ENCODE results near the gene COL2A1.

Gene COL2A1

GRCh38 chr12:47975816-47976215 lies 28.5 kb downstream of the COL2A1 start (continued):
- TF ChIP-seq ZBTB10 (tag by site-specific recombination; IDR thresholded peaks at IDR 0.05) (no peak), ZXDB (tag by site-specific recombination; IDR thresholded peaks at IDR 0.05) (no peak)

- Histone ChIP-seq H3K9me3 (ENCODE audit: control insufficient read depth, insufficient read depth, low read depth, low read length) (no peaks in the 10 kb centered on the region), H3K4me3 (ENCODE audit: low read depth, low read length) (no peak overlapping the region), H3K4me1 (ENCODE audit: control insufficient read depth, insufficient read depth, low read length) (no peaks in the 10 kb centered on the region), H3K27ac (ENCODE audit: extremely low read depth, low read depth, low read length) (no peak overlapping the region), H3K36me3 (ENCODE audit: control insufficient read depth in 2 of 2, insufficient read depth in 1 of 2, low read length in 2 of 2) (peaks cover 0 to 50% of the 10 kb centered on the region in 2 experiments; a peak in 1 of 3 replicates)
- CTCF ChIA-PET: interaction anchor here (0.8 kb wide), 1 partner anchor 12 kb away, joined by 3 read pairs; the partner anchor contains the start of gene TMEM106C
- TF ChIP-seq INSM2 (tag by site-specific recombination; IDR thresholded peaks at IDR 0.05) (no peak), ZNF791 (tag by site-specific recombination; IDR thresholded peaks at IDR 0.05) (no peak), ZBTB26 (tag by site-specific recombination; optimal IDR thresholded peaks at IDR 0.05) (no peak), ZNF473 (tag by site-specific recombination; IDR thresholded peaks at IDR 0.05) (no peak), ZNF114 (tag by site-specific recombination; IDR thresholded peaks at IDR 0.05) (no peak), ZBTB21 (tag by site-specific recombination; IDR thresholded peaks at IDR 0.05) (no peak), OSR2 (tag by site-specific recombination; IDR thresholded peaks at IDR 0.05) (no peak), ZIC2 (tag by site-specific recombination; IDR thresholded peaks at IDR 0.05) (no peak), ZNF350 (tag by site-specific recombination; IDR thresholded peaks at IDR 0.05) (no peak), ZBTB17 (tag by site-specific recombination; IDR thresholded peaks at IDR 0.05) (no peak), ZNF654 (tag by site-specific recombination; IDR thresholded peaks at IDR 0.05; ENCODE audit: low read depth) (no peak), ZNF266 (tag by site-specific recombination; IDR thresholded peaks at IDR 0.05; ENCODE audit: low read depth) (no peak), ZNF701 (tag by site-specific recombination; IDR thresholded peaks at IDR 0.05) (no peak), ZNF843 (tag by site-specific recombination; IDR thresholded peaks at IDR 0.05) (no peak), KLF17 (tag by site-specific recombination; IDR thresholded peaks at IDR 0.05) (no peak), ZNF521 (tag by site-specific recombination; IDR thresholded peaks at IDR 0.05) (no peak)
- POLR2A ChIA-PET: interaction anchor here (0.9 kb wide), 1 partner anchor 70 kb away, joined by 4 read pairs; no protein-coding TSS in a partner anchor
Observed at GRCh38 chr12:47975036-47975620, 29.1 kb downstream of the COL2A1 start.

Data from HEK293 (cell line).